ENCODE data around the gene DTWD2. TPM values are rescaled to one million over a fixed set of nuclear protein-coding genes. Genes with fewer than 3 reads are reported as not detected.
"Not testable (repeated sequence)": the region's sequence is repeated elsewhere in the genome, so short reads cannot be mapped to it uniquely, and the experiment has no call there.

DTWD2 gene
- total RNA-seq, 2 donors from 2014 or later, result 3.3 to 4.9 TPM

- Mint-ChIP-seq H3K27me3 (no peaks in the 10 kb centered on the region), H3K27ac (no peak overlapping the region), H3K4me3 (no peak overlapping the region), H3K36me3 (no peaks in the 10 kb centered on the region), H3K9me3 (no peaks in the 10 kb centered on the region), H3K4me1 (ENCODE audit: low read depth in 2 of 2) (no peaks in the 10 kb centered on the region)
- ATAC-seq, result no peak
- DNase-seq (ENCODE audit: low spot score), result no peak
These were observed 81.4 kb downstream of the DTWD2 start for GRCh38 chr5:118906947-118907346.

- Mint-ChIP-seq H3K27ac (no peak overlapping the region), H3K27me3 (no peaks in the 10 kb centered on the region), H3K9me3 (no peaks in the 10 kb centered on the region), H3K36me3 (no peaks in the 10 kb centered on the region), H3K4me1 (ENCODE audit: low read depth in 2 of 2) (no peaks in the 10 kb centered on the region), H3K4me3 (no peak overlapping the region)
- ATAC-seq, result no peak
- no peak for DNase-seq (ENCODE audit: low spot score)
These were observed 83.2 kb downstream of the DTWD2 start for GRCh38 chr5:118905196-118905595.

DNA sequence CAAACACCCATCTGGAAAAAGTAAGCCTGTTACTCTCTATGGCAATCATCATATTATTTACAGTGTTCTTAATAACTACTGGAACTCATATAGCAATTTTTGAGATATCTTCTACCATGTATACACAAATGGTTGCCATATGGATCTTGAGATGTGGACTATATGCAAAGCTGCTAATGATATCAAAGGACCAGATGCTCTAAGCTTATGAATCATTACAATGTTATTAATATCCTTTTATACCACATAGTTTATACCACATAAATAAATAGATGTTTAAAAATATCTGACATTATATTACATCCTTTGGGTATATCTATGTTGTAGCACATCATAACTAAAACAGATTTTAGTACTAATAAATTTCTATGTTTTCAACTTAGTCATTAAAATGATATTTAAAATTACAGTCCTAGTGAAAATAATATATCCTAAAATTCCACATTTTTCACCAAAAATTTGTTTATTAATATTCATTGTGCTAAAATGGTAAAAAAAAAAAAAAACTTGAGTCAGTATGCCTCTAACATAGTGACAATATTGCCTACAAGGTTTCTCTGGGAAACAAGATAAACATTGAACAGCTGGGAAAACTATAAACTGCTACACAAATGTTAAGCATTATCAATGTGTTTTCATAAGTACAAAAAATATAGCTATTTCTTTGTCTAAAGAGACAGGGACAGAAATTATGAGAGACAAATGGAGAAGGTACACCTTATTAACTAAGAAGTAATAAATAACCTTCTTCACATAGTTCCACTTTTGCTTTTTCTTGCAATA is 85.5 kb downstream of the DTWD2 start:
- Mint-ChIP-seq H3K4me3 (no peak overlapping the region), H3K36me3 (no peaks in the 10 kb centered on the region), H3K4me1 (ENCODE audit: low read depth in 2 of 2) (no peaks in the 10 kb centered on the region), H3K27me3 (no peaks in the 10 kb centered on the region), H3K9me3 (no peaks in the 10 kb centered on the region), H3K27ac (no peak overlapping the region)
- ATAC-seq (no peak), DNase-seq (ENCODE audit: low spot score) (no peak)

DNA sequence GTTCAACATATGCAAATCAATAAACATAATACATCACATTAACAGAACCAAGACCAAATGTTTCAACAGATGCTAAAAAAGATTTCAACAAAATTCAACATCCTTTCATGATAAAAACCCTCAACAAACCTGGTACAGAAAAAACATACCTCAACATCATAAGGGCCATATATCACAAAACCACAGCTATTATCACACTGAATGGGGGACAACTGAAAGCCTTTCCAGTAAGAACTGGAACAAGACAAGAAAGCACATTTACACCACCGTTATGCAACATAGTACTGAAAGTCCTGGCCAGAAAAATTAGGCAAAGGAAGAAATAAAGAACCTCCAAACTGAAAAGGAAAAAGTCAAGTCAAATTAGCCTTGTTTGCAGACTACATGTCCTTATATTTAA is 93.6 kb downstream of the DTWD2 start:
- DNase-seq (ENCODE audit: low spot score) (no peak), ATAC-seq (no peak)
- Mint-ChIP-seq H3K9me3 (no peaks in the 10 kb centered on the region), H3K4me1 (ENCODE audit: low read depth in 2 of 2) (peaks cover 4 to 15% of the 10 kb centered on the region in 2 donors), H3K4me3 (no peak overlapping the region), H3K27ac (no peak overlapping the region), H3K27me3 (no peaks in the 10 kb centered on the region), H3K36me3 (no peaks in the 10 kb centered on the region)

- Mint-ChIP-seq H3K36me3 (no peaks in the 10 kb centered on the region), H3K4me1 (ENCODE audit: low read depth in 2 of 2) (peaks cover 4 to 15% of the 10 kb centered on the region in 2 donors), H3K9me3 (no peaks in the 10 kb centered on the region), H3K4me3 (no peak overlapping the region), H3K27me3 (no peaks in the 10 kb centered on the region), H3K27ac (no peak overlapping the region)
- ATAC-seq (no peak), DNase-seq (ENCODE audit: low spot score) (no peak)
These were observed 97.1 kb downstream of the DTWD2 start for GRCh38 chr5:118891252-118891651.

DNA sequence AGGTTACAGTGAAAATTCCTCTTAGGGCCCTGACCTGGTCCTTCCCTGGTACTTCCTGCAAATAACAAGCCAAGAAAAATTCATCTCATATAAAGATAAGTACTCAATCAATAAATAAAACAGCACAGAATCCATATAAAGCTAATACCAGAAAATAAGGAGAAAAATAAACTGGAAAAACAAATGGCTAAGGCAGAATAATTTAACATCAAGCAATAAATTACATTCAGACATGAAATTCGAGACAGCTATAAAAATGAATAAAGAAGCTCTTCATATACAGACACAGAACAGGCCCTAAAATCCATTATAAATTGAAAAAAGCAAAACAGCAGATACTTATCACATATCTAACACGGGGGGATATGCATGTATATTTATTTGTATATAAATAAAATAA is 99.2 kb downstream of the DTWD2 start:
- Mint-ChIP-seq H3K9me3 (no peaks in the 10 kb centered on the region), H3K27ac (no peak overlapping the region), H3K27me3 (no peaks in the 10 kb centered on the region), H3K4me1 (ENCODE audit: low read depth in 2 of 2) (peaks cover 0 to 3% of the 10 kb centered on the region in 2 donors), H3K4me3 (no peak overlapping the region), H3K36me3 (no peaks in the 10 kb centered on the region)
- no peak for DNase-seq (ENCODE audit: low spot score)
- no peak for ATAC-seq

GRCh38 chr5:118888556-118888955 is 99.8 kb downstream of the DTWD2 start:
- Mint-ChIP-seq H3K36me3 (no peaks in the 10 kb centered on the region), H3K4me3 (no peak overlapping the region), H3K27me3 (no peaks in the 10 kb centered on the region), H3K4me1 (ENCODE audit: low read depth in 2 of 2) (no peaks in the 10 kb centered on the region), H3K9me3 (no peaks in the 10 kb centered on the region), H3K27ac (no peak overlapping the region)
- ATAC-seq, result no peak
- DNase-seq (ENCODE audit: low spot score), result no peak

- Mint-ChIP-seq H3K9me3 (peaks cover 3% of the 10 kb centered on the region), H3K4me1 (ENCODE audit: low read depth in 2 of 2) (no peaks in the 10 kb centered on the region), H3K27ac (no peak overlapping the region), H3K36me3 (no peaks in the 10 kb centered on the region), H3K4me3 (no peak overlapping the region), H3K27me3 (no peaks in the 10 kb centered on the region)
- ATAC-seq, result no peak
- no peak for DNase-seq (ENCODE audit: low spot score)
These were observed 105.0 kb downstream of the DTWD2 start for GRCh38 chr5:118883362-118883761.

GRCh38 chr5:118882666-118883065 is 105.7 kb downstream of the DTWD2 start:
- H3K4me3 Mint-ChIP-seq, result no peak overlapping the region
- H3K27me3 Mint-ChIP-seq, result no peaks in the 10 kb centered on the region
- H3K36me3 Mint-ChIP-seq, result peaks cover 2% of the 10 kb centered on the region
- DNase-seq (ENCODE audit: low spot score), result no peak
- H3K27ac Mint-ChIP-seq, result no peak overlapping the region
- no peaks in the 10 kb centered on the region for H3K4me1 Mint-ChIP-seq (ENCODE audit: low read depth in 2 of 2)
- no peak for ATAC-seq
- peaks cover 4% of the 10 kb centered on the region for H3K9me3 Mint-ChIP-seq

- H3K4me1 Mint-ChIP-seq (ENCODE audit: low read depth in 2 of 2); H3K4me3 Mint-ChIP-seq; ATAC-seq; H3K27ac Mint-ChIP-seq; H3K27me3 Mint-ChIP-seq; DNase-seq (ENCODE audit: low spot score): not testable (repeated sequence)
- peaks cover 41% of the 10 kb centered on the region for H3K36me3 Mint-ChIP-seq
- H3K9me3 Mint-ChIP-seq, result peaks cover 34% of the 10 kb centered on the region
These were observed 111.5 kb downstream of the DTWD2 start for GRCh38 chr5:118876852-118877251.

GRCh38 chr5:118875131-118875530 is 113.2 kb downstream of the DTWD2 start:
- Mint-ChIP-seq H3K4me3 (no peak overlapping the region), H3K27ac (no peak overlapping the region), H3K27me3 (no peaks in the 10 kb centered on the region), H3K4me1 (ENCODE audit: low read depth in 2 of 2) (no peaks in the 10 kb centered on the region), H3K36me3 (peaks cover 41% of the 10 kb centered on the region), H3K9me3 (peaks cover 32% of the 10 kb centered on the region)
- DNase-seq (ENCODE audit: low spot score), result no peak
- no peak for ATAC-seq

GRCh38 chr5:118873417-118873816 is 114.9 kb downstream of the DTWD2 start:
- no peaks in the 10 kb centered on the region for H3K27me3 Mint-ChIP-seq
- H3K36me3 Mint-ChIP-seq, result peaks cover 41% of the 10 kb centered on the region
- no peak for ATAC-seq
- DNase-seq (ENCODE audit: low spot score), result no peak
- peaks cover 32% of the 10 kb centered on the region for H3K9me3 Mint-ChIP-seq
- no peaks in the 10 kb centered on the region for H3K4me1 Mint-ChIP-seq (ENCODE audit: low read depth in 2 of 2)
- H3K4me3 Mint-ChIP-seq, result no peak overlapping the region
- H3K27ac Mint-ChIP-seq, result no peak overlapping the region

DNA sequence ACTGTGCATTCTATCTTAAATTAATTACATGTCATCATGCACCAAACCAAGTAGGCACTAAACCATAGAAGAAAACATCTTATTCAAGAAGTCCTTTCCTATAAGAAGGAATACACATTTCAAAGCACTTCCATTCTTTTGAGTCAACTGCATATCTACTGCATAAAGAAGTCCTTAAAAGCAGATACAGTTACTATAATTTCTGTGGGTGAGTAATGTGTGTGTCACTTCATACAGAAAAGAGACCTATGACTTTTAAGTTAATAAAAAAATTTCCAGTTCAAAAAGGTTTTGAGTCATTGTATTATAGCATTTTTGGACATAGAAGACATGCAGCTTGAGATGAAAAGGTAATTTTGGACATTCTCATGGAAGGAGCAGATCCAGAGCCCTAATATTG is 125.0 kb downstream of the DTWD2 start:
- Mint-ChIP-seq H3K27me3 (no peaks in the 10 kb centered on the region), H3K36me3 (no peaks in the 10 kb centered on the region), H3K9me3 (no peaks in the 10 kb centered on the region), H3K4me3 (no peak overlapping the region), H3K27ac (no peak overlapping the region), H3K4me1 (ENCODE audit: low read depth in 2 of 2) (no peaks in the 10 kb centered on the region)
- DNase-seq (ENCODE audit: low spot score) (no peak), ATAC-seq (no peak)

DNA sequence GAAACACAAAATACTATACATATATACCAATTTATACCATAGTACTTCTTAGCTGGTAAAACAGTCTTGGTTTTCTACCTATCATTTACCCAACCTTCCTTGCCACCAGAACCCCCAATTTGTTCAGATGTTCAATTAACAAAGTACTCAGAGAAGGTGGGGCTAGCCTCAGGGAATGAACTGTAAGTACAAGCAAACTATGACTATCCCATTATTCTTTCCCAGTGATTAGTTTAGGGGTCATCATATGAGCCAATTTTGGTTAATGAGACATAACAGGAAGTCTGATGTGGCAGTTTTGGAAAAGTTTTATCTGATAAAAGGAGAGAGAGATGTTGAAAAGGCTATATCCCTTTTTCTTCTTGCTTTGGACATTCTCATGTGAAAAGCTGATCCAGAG is 125.8 kb downstream of the DTWD2 start:
- H3K27ac Mint-ChIP-seq, result no peak overlapping the region
- no peak for ATAC-seq
- no peak for DNase-seq (ENCODE audit: low spot score)
- H3K9me3 Mint-ChIP-seq, result no peaks in the 10 kb centered on the region
- no peak overlapping the region for H3K4me3 Mint-ChIP-seq
- no peaks in the 10 kb centered on the region for H3K36me3 Mint-ChIP-seq
- H3K27me3 Mint-ChIP-seq, result no peaks in the 10 kb centered on the region
- no peaks in the 10 kb centered on the region for H3K4me1 Mint-ChIP-seq (ENCODE audit: low read depth in 2 of 2)

DNA sequence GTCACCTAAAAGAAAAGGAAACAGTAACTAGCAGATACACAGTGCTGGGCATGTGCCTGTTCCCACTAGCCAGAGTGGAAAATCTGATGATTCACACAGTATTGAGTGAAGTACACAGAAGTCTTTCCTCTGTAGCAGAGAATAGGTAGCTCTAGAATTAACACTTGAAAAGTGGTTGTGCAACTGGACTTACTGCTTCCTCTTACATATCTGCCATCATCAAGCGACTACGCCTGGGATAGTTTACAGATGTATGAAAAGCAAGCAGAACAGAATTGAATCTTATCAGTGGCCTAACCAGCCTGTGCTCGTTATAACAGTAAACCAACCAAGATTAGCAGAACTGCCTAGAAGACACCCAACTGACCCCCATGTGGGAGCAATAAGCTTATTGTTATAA is 130.6 kb downstream of the DTWD2 start:
- no peak overlapping the region for H3K27ac Mint-ChIP-seq
- H3K4me1 Mint-ChIP-seq (ENCODE audit: low read depth in 2 of 2), result no peaks in the 10 kb centered on the region
- ATAC-seq (no peak), DNase-seq (ENCODE audit: low spot score) (no peak)
- H3K27me3 Mint-ChIP-seq, result no peaks in the 10 kb centered on the region
- H3K9me3 Mint-ChIP-seq, result peaks cover 6% of the 10 kb centered on the region
- H3K4me3 Mint-ChIP-seq, result no peak overlapping the region
- H3K36me3 Mint-ChIP-seq, result no peaks in the 10 kb centered on the region
